ENCODE measurements around the gene ACER1.
A peak's percentile ranks its signal among the peaks of the same experiment; 100 is the strongest.
"Not testable (repeated sequence)": the region's sequence is repeated elsewhere in the genome, so short reads cannot be mapped to it uniquely, and the experiment has no call there.

ACER1 gene

GRCh38 chr19:6287269-6287885 lies 46.0 kb downstream of the ACER1 start:
- DNase-seq (ENCODE audit: low read depth in 2 of 2): no peak

GRCh38 chr19:6286676-6287075 lies 46.7 kb downstream of the ACER1 start:
- no peak for DNase-seq (ENCODE audit: low read depth in 2 of 2)

GRCh38 chr19:6282393-6282792 lies 51.0 kb downstream of the ACER1 start:
- DNase-seq (ENCODE audit: low read depth in 2 of 2): not testable (repeated sequence)

- peak; percentile 92 for DNase-seq (ENCODE audit: low read depth in 2 of 2)
Measured at GRCh38 chr19:6279931-6280591, 53.4 kb downstream of the ACER1 start, which contains the start of gene MLLT1. Gene MLLT1, minus strand, starts transcription at chr19:6279975. Its CDS starts 191 bp downstream, at chr19:6279784.

DNA sequence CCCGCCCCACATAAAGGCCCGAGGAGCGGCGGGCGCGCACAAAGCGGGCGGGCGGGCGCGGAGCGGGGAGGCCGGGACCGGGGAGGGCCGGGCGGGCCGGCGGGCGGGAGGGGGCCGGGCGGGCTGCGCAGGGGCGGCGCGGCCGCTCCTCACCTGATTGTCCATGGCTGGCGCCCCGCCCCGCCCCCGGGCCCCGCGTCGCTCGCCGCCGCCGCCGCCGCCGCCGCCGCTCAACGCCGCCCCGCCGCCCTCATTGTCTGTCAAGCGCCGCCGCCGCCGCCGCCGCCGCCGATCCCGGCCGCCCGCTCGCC lies 53.8 kb downstream of the ACER1 start:
- DNase-seq (ENCODE audit: low read depth in 2 of 2): no peak

GRCh38 chr19:6278740-6279619 lies 54.4 kb downstream of the ACER1 start:
- no peak for DNase-seq (ENCODE audit: low read depth in 2 of 2)

DNA sequence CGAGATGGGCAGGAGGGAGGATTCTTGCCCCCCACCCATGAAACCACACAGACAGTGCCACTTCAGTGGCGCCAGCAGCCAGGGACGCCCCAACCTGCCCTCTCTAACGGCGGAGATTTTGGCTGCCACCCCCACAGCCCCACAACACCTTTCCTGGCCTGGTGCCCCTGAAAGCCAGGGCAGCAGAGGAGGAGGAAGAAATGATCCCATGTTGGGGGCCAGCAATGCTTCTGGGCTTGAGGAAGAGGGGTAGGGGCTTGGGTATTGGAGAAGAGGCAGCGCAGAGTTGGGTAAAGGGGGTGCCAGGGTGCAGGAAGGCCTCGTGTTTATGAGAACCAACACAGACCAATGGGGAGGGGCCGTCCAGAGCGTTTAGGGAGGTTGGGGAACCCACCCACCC lies 55.4 kb downstream of the ACER1 start:
- DNase-seq (ENCODE audit: low read depth in 2 of 2): no peak

DNA sequence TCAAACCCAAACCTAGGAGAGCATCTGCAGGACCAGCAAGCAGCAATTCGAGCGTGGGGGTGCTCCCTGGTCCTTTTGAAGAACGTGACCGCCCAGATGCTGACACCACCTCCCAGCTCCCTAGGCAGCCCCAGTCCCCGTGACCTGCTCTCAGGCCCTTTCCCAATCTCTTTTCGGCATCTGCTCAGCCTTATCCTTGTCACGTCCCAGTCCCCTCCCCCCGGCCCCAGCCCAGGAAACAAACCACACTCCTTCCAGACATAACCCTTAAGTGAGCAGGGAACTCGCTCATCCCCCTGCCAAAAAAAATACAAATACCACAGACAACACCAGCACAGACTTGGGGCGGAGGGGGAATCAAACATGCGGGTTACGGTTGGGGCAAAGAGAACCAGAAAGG lies 57.0 kb downstream of the ACER1 start:
- DNase-seq (ENCODE audit: low read depth in 2 of 2): no peak

- no peak for DNase-seq (ENCODE audit: low read depth in 2 of 2)
Measured at GRCh38 chr19:6275170-6275744, 58.2 kb downstream of the ACER1 start.

GRCh38 chr19:6274756-6275155 lies 58.7 kb downstream of the ACER1 start:
- no peak for DNase-seq (ENCODE audit: low read depth in 2 of 2)

- no peak for DNase-seq (ENCODE audit: low read depth in 2 of 2)
Measured at GRCh38 chr19:6273701-6274601, 59.5 kb downstream of the ACER1 start.

DNA sequence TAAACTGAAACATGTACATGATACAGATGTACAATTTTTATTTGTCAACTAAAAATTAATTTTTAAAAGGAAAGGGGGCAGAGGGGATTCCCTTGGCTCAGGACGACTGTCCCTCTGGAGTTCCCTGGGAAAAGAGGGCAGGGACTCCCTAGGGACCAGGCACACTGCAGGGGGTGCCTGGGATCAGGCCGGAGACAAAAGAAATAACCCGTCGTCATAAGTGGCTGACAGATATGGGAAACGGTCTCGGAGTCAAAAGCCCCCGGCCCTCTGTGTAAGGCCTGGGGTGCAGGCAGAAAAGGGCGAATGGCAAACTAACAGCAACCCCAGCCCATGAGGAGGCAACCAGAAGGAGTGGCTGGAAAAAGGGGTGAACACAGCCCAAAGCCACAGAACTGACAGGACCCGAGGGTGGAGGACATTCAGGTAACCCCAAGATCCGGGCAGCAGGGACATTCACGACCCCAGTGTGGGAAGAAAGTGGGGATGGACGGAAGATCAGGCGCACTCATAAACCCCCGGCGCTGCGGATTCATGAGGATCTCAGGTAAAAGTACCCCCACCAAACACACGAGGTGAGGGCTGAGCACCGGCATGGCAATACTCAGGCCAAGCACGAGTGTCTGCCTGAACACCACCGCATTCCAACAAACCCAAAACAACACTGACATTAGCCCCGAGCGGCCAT lies 60.4 kb downstream of the ACER1 start:
- DNase-seq (ENCODE audit: low read depth in 2 of 2): no peak

- no peak for DNase-seq (ENCODE audit: low read depth in 2 of 2)
Measured at GRCh38 chr19:6272411-6272791, 61.0 kb downstream of the ACER1 start.

DNA sequence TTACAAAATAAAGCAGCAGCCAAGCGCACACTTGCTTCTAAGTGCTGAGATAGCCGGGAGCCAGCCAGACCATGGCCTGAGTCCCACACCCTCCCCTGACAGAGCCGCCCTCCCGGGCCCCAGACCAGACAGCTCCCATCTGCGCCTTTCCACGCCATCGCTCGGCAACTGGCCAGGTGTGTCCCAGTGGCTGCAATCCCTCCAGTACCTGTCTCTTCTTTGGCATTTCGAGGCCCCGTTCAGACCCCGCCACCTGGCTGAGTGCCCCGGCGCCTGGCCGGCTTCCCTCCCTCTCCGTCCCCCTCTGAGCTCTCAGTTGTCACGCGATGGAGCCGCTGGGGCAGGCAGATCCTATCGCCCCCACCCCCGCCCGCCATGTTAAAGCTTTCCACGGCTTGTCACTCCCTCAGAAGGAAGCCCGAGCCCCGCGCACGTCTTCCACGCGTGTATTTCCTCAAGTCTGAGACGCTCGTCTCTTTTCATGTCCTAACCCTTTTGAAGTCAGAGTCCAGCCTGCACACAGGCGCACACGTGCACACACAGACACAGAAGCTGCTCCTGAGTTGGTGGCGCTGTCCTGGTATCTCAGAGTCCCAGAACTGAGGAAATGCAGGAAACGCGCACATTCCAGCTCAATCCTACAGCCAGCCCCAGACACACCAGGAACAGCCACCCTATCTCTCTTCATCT lies 61.5 kb downstream of the ACER1 start:
- DNase-seq (ENCODE audit: low read depth in 2 of 2): no peak

DNA sequence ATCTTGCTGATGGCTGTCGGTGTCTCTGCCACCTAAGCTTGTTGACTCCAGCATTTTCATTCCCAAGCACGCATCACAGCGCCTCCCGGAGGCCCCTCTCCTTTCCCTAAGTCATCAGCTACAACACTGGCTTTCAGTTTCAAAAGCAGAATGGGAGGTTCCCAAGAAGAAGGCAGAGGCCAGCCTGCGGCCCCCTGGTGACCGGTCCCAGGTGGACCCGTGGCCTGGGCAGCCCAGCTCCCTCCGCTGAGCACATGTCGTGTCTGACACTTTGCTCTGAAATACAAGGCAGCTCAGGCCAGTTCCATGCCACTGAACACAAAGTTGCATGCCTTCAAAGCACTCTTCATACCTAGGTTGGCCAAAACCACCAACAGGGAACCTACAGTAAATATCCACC lies 62.2 kb downstream of the ACER1 start:
- no peak for DNase-seq (ENCODE audit: low read depth in 2 of 2)

DNA sequence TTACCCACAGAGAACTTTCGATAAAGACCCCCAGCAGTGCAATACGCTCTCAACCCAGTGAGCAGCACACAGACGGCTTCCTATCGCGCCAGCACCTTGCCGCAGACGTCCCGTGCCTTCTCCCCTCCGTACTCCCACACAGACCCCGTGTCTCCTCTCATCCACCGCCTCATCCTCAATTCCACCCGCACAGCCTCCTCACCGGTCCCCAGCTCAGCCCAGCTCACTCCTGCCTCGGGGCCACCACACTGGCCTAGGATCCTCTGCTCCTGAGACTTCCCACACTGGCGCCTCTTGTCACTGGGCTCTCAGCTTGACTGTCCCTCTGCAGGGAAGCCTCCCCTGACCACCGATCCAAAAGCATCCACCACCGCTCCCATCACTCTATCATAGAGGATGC lies 62.6 kb downstream of the ACER1 start:
- DNase-seq (ENCODE audit: low read depth in 2 of 2): no peak

GRCh38 chr19:6270076-6270745 lies 63.2 kb downstream of the ACER1 start:
- no peak for DNase-seq (ENCODE audit: low read depth in 2 of 2)

DNA sequence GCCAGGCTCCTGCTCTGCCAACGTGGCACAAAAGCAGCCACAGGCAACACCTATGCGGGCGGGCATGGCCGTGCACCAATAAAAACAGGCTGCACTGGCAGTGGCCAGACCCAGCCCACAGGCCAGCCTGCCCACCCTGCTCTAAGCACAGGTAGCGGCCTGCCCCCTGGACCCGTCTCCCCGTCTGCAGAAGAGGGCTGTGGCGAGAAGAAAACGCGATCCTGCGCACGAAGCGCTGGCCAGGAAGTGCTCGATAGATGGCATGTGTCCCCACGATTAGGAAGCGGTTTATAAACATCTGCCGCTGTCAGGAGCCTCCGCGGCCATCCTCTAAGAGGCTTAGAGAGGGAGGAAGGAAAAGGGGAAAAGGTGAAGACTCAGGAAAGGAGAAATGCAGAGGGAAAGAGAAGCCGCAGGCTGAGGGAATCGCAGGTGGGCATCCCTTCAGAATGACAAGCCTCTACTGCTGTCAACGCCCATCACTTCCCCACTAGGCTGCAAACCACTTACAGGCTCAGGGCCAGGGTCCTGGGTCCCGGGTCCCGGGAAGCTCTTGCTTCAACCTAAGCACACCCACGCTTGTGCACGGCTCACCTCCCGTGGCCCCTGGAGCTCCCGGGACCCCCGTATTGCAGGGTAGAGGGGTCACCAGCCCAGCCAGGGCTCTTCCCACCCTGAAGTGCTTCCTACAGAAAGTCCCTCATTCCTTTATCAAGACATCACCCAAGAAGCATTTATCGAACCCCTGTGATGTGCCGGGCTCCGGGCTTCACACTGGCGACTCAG lies 64.1 kb downstream of the ACER1 start:
- no peak for DNase-seq (ENCODE audit: low read depth in 2 of 2)

DNA sequence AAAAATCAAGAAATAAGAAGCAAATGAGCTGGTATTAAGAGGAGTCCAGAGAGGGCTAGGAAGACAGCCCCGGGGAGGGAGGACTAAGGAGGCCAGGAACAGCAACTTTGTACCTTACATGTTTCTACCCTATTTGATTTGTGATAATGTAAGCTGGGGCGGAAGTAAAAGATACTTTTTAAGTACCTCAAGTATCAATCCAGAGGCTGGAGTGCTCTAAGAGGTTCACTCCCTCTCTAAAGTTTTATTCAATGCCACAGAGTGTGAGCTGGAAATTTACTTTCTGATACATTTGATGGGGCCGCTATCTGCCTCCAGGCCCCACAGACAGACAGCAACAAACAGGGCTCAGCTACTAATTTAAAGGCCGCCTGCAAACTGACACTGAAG lies 65.0 kb downstream of the ACER1 start:
- no peak for DNase-seq (ENCODE audit: low read depth in 2 of 2)

Data from activated CD8-positive, alpha-beta memory T cell treated with anti-CD3 and anti-CD28 coated beads for 4 hours (primary cell).